Effector memory CD4-positive, alpha-beta T cell (primary cell): Measurements from ENCODE around the gene RAB31.

Experiments
- DNase-seq, 3 donors: peaks; one replicate each; pipeline ENCODE4 v3.0.0-alpha.2; 2020
- H3K27ac ChIP-seq: 2 replicates; pipeline ENCODE4 v1.7.0; 2013; ENCODE audit warnings: mild to moderate bottlenecking, low read length, moderate library complexity; ENCODE audit not compliant: insufficient read depth, poor library complexity, severe bottlenecking
- H3K27me3 ChIP-seq: replicated peaks from 2 replicates; pipeline ENCODE4 v1.7.0; 2013; ENCODE audit warnings: mild to moderate bottlenecking, low read length; ENCODE audit not compliant: insufficient read depth, control insufficient read depth, poor library complexity, severe bottlenecking
- H3K36me3 ChIP-seq: 2 replicates; pipeline ENCODE4 v1.7.0; 2013; ENCODE audit warnings: mild to moderate bottlenecking, low read length, moderate library complexity; ENCODE audit not compliant: control insufficient read depth, insufficient read depth
- H3K4me1 ChIP-seq: 2 replicates; pipeline ENCODE4 v1.7.0; 2013; ENCODE audit warnings: low read length, mild to moderate bottlenecking; ENCODE audit not compliant: control insufficient read depth, insufficient read depth, poor library complexity, severe bottlenecking
- H3K4me3 ChIP-seq: 2 replicates; pipeline ENCODE4 v1.7.0; 2013; ENCODE audit warnings: low read length, low read depth, mild to moderate bottlenecking; ENCODE audit not compliant: insufficient read depth, poor library complexity, severe bottlenecking
- H3K9me3 ChIP-seq: 2 replicates; pipeline ENCODE4 v1.7.0; 2013; ENCODE audit warnings: mild to moderate bottlenecking, low read length, moderate library complexity; ENCODE audit not compliant: control insufficient read depth

Gene RAB31

DNA sequence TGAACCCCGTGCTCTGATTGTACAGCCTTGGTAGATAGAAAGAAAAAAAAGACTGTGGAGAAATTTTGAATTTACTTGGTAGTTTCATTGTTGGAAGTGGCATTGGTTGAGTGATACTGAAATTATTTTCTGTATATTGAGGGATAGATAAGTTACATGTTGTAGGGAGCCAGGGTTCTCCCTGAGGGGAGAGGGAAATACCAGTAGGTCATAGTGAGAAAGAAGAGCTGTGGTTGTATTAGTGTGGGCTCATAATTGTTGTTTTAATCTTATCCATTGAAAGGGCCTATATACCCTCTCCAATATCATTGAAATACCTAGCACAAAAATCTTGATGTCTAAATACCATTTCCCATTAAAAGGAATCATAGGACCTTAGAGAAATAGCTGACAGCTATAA is 16.9 kb upstream of the RAB31 start:
- Histone ChIP-seq H3K36me3 (no peaks in the 10 kb centered on the region), H3K27ac (no peak overlapping the region), H3K27me3 (no peaks in the 10 kb centered on the region), H3K4me1 (no peaks in the 10 kb centered on the region), H3K4me3 (no peak overlapping the region), H3K9me3 (no peaks in the 10 kb centered on the region)
- DNase-seq = no peak

DNA sequence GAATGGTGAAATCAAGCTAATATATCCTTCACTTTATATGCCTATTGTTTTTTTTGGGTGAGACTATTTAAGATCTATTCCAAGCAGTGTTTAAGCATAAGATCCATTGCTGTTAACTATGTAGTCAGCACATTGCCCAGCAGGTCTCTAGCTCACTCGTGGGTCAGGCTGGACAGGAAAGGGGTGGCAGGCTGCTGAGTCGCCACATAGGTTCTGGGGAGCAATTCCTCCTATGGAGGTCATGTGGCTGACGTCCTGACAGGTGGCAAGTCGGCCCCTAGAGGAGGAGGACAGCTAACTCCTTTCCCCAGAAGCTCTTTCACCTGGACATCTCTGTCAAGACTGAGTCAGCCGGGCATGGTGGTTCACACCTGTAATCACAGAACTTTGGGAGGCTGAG is 13.9 kb upstream of the RAB31 start:
- Histone ChIP-seq H3K4me1 (no peaks in the 10 kb centered on the region), H3K36me3 (no peaks in the 10 kb centered on the region), H3K4me3 (no peak overlapping the region), H3K27me3 (no peaks in the 10 kb centered on the region), H3K9me3 (no peaks in the 10 kb centered on the region), H3K27ac (no peak overlapping the region)
- no peak for DNase-seq

DNA sequence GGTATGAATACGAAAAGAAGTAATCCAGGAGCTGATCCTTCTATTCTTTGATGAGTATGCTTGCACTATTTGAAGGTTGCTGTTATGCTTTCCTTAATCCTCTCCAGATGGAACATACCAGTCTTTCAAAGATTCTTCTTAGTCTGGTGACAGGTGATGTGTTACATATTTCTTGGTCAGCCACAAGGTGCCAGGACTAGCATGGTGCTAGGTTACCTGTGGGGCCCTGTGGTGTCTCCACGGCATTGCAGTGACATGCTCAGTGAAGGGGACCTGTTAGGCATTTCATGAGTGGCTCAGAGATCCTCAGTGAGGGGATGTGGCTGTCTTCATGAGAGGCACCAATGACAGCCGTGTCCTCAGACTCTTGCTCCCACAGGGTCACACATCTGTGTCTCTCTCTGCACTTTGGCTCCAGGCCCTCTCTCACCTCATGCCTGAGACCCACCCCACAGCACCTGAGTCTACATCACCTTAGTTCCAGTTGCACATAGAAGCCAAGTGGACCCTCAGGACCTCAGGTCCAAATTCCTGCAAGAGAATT is 13.1 kb upstream of the RAB31 start:
- no peaks in the 10 kb centered on the region for H3K9me3 ChIP-seq
- no peak overlapping the region for H3K4me3 ChIP-seq
- H3K27ac ChIP-seq = no peak overlapping the region
- no peaks in the 10 kb centered on the region for H3K4me1 ChIP-seq
- H3K36me3 ChIP-seq = no peaks in the 10 kb centered on the region
- no peak for DNase-seq
- no peaks in the 10 kb centered on the region for H3K27me3 ChIP-seq

GRCh38 chr18:9695605-9696004 is 12.5 kb upstream of the RAB31 start:
- no peaks in the 10 kb centered on the region for H3K36me3 ChIP-seq
- H3K27ac ChIP-seq = no peak overlapping the region
- no peak overlapping the region for H3K4me3 ChIP-seq
- no peaks in the 10 kb centered on the region for H3K27me3 ChIP-seq
- no peaks in the 10 kb centered on the region for H3K9me3 ChIP-seq
- no peaks in the 10 kb centered on the region for H3K4me1 ChIP-seq
- DNase-seq = no peak

GRCh38 chr18:9696112-9696511 is 12.0 kb upstream of the RAB31 start:
- Histone ChIP-seq H3K4me1 (no peaks in the 10 kb centered on the region), H3K9me3 (no peaks in the 10 kb centered on the region), H3K27ac (no peak overlapping the region), H3K27me3 (no peaks in the 10 kb centered on the region), H3K4me3 (no peak overlapping the region), H3K36me3 (no peaks in the 10 kb centered on the region)
- no peak for DNase-seq

DNA sequence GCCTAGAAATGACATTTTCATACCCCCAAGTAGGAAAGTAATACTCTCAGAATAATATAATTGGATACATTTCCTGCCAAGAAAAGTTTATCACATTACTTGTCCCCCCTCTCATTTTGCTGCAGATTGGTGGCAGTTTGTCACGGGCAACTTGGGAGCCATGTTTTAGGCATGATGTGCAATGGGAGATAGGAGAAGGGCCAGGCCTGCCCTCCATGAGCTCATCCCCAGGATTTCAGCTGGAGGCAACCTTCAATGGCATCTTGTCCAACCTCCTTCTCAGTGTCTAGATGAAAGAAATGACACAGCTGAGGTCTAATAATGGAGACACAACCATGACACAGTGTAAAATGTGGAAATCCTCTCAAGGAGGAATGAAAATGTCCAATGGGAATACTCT is 11.4 kb upstream of the RAB31 start:
- Histone ChIP-seq H3K27ac (no peak overlapping the region), H3K4me1 (no peaks in the 10 kb centered on the region), H3K36me3 (no peaks in the 10 kb centered on the region), H3K9me3 (no peaks in the 10 kb centered on the region), H3K4me3 (no peak overlapping the region), H3K27me3 (no peaks in the 10 kb centered on the region)
- no peak for DNase-seq

DNA sequence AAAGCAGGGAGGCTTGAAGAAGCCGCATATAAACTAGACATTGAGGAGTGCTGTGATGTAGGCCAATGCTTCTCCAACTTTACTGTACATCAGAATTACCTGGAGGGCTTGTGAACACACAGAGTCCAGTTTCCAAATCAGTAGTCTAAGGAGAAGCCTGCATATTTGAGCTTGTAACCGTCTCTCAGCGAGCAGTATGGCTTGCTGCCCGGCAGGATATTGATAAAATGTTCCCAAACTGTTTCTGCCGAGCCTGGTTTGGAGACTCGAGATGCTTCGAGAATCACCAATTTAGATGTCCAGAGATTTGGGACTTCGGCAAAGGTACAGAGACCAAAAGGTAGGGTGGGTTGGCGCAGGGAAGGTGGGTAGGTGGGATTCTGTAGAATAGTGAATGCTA is 11.0 kb upstream of the RAB31 start:
- Histone ChIP-seq H3K4me1 (no peaks in the 10 kb centered on the region), H3K36me3 (no peaks in the 10 kb centered on the region), H3K27ac (no peak overlapping the region), H3K4me3 (no peak overlapping the region), H3K27me3 (no peaks in the 10 kb centered on the region), H3K9me3 (no peaks in the 10 kb centered on the region)
- DNase-seq = no peak

DNA sequence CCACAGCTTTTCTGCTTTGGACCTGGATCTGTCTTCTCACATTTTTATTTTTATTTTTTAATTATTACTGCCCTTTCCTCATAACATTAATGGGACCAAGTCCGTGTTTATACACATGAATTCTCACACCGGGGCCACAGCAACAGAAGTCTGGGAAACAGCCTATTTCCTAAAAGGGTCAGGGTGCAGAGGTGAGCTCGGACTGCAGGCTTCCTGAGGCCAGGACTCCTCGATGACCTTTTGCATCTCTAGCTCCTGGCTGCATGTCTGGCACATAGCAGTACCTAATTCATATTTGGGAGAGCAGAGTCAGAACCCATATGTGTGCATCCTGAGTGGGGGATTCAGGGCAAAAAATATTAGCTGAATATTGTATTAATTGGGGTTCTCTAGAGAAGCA is 9.6 kb upstream of the RAB31 start:
- H3K4me1 ChIP-seq = no peaks in the 10 kb centered on the region
- H3K36me3 ChIP-seq = no peaks in the 10 kb centered on the region
- H3K27ac ChIP-seq = no peak overlapping the region
- H3K27me3 ChIP-seq = no peaks in the 10 kb centered on the region
- no peak for DNase-seq
- H3K4me3 ChIP-seq = no peak overlapping the region
- no peaks in the 10 kb centered on the region for H3K9me3 ChIP-seq

DNA sequence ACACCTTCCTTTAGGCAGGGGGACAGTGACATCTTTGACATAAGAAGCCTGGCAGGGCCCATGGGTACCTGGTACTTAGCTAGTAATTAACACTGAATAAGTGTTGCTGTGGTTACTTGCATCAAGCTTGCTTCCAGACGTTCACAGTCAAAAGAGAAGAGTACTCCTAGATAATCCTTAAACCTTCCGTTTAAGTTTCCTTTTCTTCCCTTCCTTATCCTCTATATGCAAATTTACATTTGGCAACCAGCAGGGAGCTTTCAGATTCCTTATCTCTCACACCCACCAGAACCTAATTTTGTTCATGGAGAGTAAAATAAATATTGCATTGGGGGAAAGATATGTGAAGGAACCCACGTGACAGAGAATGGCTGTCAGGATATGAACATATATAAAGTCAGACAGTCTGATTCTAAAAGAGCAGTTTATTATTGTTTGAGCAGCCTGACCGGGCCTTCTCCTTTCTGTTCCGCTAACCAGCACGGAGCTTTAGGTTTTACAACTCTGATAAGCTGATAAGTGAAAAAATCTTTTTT is 7.8 kb upstream of the RAB31 start:
- Histone ChIP-seq H3K4me1 (no peaks in the 10 kb centered on the region), H3K27me3 (no peaks in the 10 kb centered on the region), H3K27ac (no peak overlapping the region), H3K9me3 (no peaks in the 10 kb centered on the region), H3K4me3 (no peak overlapping the region), H3K36me3 (no peaks in the 10 kb centered on the region)
- DNase-seq = no peak

DNA sequence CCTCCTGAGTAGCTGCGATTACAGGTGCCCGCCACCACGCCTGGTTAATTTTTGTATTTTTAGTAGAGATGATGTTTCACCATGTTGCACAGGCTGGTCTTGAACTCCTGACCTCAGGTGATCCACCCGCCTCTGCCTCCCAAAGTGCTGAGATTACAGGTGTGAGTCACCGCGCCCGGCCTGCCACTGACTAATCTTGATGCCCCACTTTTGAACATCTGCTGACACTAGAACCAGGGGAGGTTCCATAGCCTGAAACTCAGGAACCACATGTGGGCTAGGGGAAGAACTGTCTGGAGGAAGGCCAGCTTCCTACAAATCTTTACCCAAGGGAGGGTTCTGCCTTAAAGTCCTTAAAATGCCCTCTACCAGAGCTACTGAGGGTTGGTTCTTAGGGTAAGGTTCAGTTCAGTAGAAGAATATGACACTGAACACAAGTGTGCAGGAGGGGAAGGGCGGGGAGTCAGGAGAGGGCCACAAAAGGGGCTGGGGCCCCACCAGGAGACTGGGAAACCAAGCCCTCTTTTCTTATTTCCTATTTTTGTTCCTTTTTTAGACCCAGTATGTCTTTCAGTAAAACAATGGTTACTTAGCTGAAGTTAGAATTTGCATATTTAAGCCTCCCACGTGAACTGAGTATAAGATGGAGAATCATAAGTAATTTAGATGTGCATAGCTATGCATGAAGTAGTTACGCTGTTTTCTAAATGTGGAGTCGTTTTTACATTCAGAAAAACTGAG is 6.3 kb upstream of the RAB31 start:
- Histone ChIP-seq H3K27ac (no peak overlapping the region), H3K4me3 (no peak overlapping the region), H3K9me3 (no peaks in the 10 kb centered on the region), H3K4me1 (no peaks in the 10 kb centered on the region), H3K36me3 (no peaks in the 10 kb centered on the region), H3K27me3 (peaks cover 3% of the 10 kb centered on the region)
- DNase-seq = no peak
